ENCODE data around the gene KIF2A.

KIF2A gene

GRCh38 chr5:62306323-62306895, 403 bp downstream of the KIF2A start:
- peak overlapping the region; percentile 81 for H3K4me3 ChIP-seq (ENCODE audit: low read length)
- TF ChIP-seq CTCF (conservative IDR thresholded peaks at IDR 0.05; ENCODE audit: low read length) = no peak
- no peak for DNase-seq (ENCODE audit: low read depth)

GRCh38 chr5:62306896-62307689, 1.1 kb downstream of the KIF2A start:
- H3K4me3 ChIP-seq (ENCODE audit: low read length) = peak overlapping the region; percentile 81
- peak; percentile 43 for DNase-seq (ENCODE audit: low read depth)
- no peak for TF ChIP-seq CTCF (conservative IDR thresholded peaks at IDR 0.05; ENCODE audit: low read length)

GRCh38 chr5:62308439-62308838, 2.4 kb downstream of the KIF2A start:
- H3K4me3 ChIP-seq (ENCODE audit: low read length) = no peak overlapping the region
- TF ChIP-seq CTCF (conservative IDR thresholded peaks at IDR 0.05; ENCODE audit: low read length) = no peak

GRCh38 chr5:62309107-62309506, 3.1 kb downstream of the KIF2A start:
- DNase-seq (ENCODE audit: low read depth) = no peak

More at GRCh38 chr5:62308439-62308838, 2.4 kb downstream of the KIF2A start:
- no peak for DNase-seq (ENCODE audit: low read depth)

GRCh38 chr5:62310426-62311143, 4.6 kb downstream of the KIF2A start:
- H3K4me3 ChIP-seq (ENCODE audit: low read length) = no peak overlapping the region
- DNase-seq (ENCODE audit: low read depth) = no peak
- TF ChIP-seq CTCF (conservative IDR thresholded peaks at IDR 0.05; ENCODE audit: low read length) = no peak

More at GRCh38 chr5:62309107-62309506, 3.1 kb downstream of the KIF2A start:
- TF ChIP-seq CTCF (conservative IDR thresholded peaks at IDR 0.05; ENCODE audit: low read length) = no peak
- H3K4me3 ChIP-seq (ENCODE audit: low read length) = no peak overlapping the region

- peak; percentile 27 for DNase-seq (ENCODE audit: low read depth)
- no peak for TF ChIP-seq CTCF (conservative IDR thresholded peaks at IDR 0.05; ENCODE audit: low read length)
- H3K4me3 ChIP-seq (ENCODE audit: low read length) = no peak overlapping the region
Observed at GRCh38 chr5:62312036-62312435, 6.0 kb downstream of the KIF2A start.

Measured in AG10803 (cell line).